ENCODE results near the gene TROAP. TPM values are rescaled to one million over a fixed set of nuclear protein-coding genes. Genes with fewer than 3 reads are reported as not detected.

The TROAP gene
- total and polyA plus RNA-seq, 2 experiments from 2014 or later = 46.4 to 47.5 TPM

GRCh38 chr12:49368240-49368600 is 45.2 kb downstream of the TROAP start:
- peaks cover 9% of the 10 kb centered on the region; the same call in 2 of the 3 replicates for H3K36me3 Mint-ChIP-seq (ENCODE audit: low read depth)
- H3K27me3 ChIP-seq (ENCODE audit: insufficient read depth) = peaks cover 19% of the 10 kb centered on the region
- H3K4me2 ChIP-seq = peak overlapping the region; percentile 87
- peaks cover 16% of the 10 kb centered on the region for H3K4me1 ChIP-seq (ENCODE audit: insufficient read depth)
- no peaks in the 10 kb centered on the region for H3K36me3 ChIP-seq (ENCODE audit: insufficient read depth)
- H3K79me2 ChIP-seq (replicated peaks; ENCODE audit: insufficient read depth) = peaks cover 51% of the 10 kb centered on the region
- peak overlapping the region; percentile 87 for H3K4me3 ChIP-seq
- peak overlapping the region; percentile 7; the same call in 1 of the 2 replicates for H3K27ac Mint-ChIP-seq
- peaks cover 16% of the 10 kb centered on the region for H3K27me3 Mint-ChIP-seq (ENCODE audit: insufficient read depth, low read depth, poor library complexity)
- peaks cover 6% of the 10 kb centered on the region for H4K20me1 ChIP-seq (replicated peaks; ENCODE audit: insufficient read depth)
- H3K4me3 Mint-ChIP-seq = peak overlapping the region; percentile 88
- H3F3A ChIP-seq (replicated peaks; ENCODE audit: low read depth) = peaks cover 9% of the 10 kb centered on the region
- DNase-seq (ENCODE audit: low spot score) (no peak), ATAC-seq (no peak)
- H3K9me3 Mint-ChIP-seq = no peaks in the 10 kb centered on the region
- H2AFZ ChIP-seq = no peak overlapping the region
- peaks cover 31% of the 10 kb centered on the region for H3K4me1 Mint-ChIP-seq
- no peak overlapping the region for H3K27ac ChIP-seq (ENCODE audit: low read depth)
- TF ChIP-seq ZNF462 (CRISPR knock-in tag; IDR thresholded peaks at IDR 0.05) (no peak), JUNB (IDR thresholded peaks at IDR 0.05; ENCODE audit: unreplicated experiment) (no peak), REST (IDR thresholded peaks at IDR 0.05; ENCODE audit: unreplicated experiment) (no peak), NANOG (IDR thresholded peaks at IDR 0.05; ENCODE audit: borderline replicate concordance) (no peak), CREB1 (CRISPR knock-in tag; IDR thresholded peaks at IDR 0.05; ENCODE audit: low read depth) (no peak), CTCF (conservative IDR thresholded peaks at IDR 0.05; ENCODE audit: low read depth in 2 of 2) (no peak), POLR2AphosphoS5 (IDR thresholded peaks at IDR 0.05; ENCODE audit: low read depth) (no peak), EZH2 (IDR thresholded peaks at IDR 0.05; ENCODE audit: low read depth, unreplicated experiment) (no peak), EZH2phosphoT487 (IDR thresholded peaks at IDR 0.05; ENCODE audit: unreplicated experiment) (no peak), ZNF114 (CRISPR knock-in tag; IDR thresholded peaks at IDR 0.05) (no peak), ZNF331 (CRISPR knock-in tag; IDR thresholded peaks at IDR 0.05; ENCODE audit: low read depth) (no peak), STAT1 (IDR thresholded peaks at IDR 0.05; ENCODE audit: unreplicated experiment) (no peak)
- TF ChIP-seq, protein P1, sequence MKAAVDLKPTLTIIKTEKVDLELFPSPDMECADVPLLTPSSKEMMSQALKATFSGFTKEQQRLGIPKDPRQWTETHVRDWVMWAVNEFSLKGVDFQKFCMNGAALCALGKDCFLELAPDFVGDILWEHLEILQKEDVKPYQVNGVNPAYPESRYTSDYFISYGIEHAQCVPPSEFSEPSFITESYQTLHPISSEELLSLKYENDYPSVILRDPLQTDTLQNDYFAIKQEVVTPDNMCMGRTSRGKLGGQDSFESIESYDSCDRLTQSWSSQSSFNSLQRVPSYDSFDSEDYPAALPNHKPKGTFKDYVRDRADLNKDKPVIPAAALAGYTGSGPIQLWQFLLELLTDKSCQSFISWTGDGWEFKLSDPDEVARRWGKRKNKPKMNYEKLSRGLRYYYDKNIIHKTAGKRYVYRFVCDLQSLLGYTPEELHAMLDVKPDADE (IDR thresholded peaks at IDR 0.05) = no peak
- no peaks in the 10 kb centered on the region for H3K9me2 ChIP-seq (ENCODE audit: insufficient read depth)
